ENCODE data around the gene ASTN2. TPM values are rescaled to one million over a fixed set of nuclear protein-coding genes. Genes with fewer than 3 reads are reported as not detected.

ASTN2 gene
- total RNA-seq, 1 donor from 2014 or later: 4.2 TPM

- intact Hi-C loops (cut with micrococcal nuclease): no loop called here
Measured at GRCh38 chr9:116547729-116548426, 867.0 kb downstream of the ASTN2 start.

GRCh38 chr9:116546711-116547581, 867.9 kb downstream of the ASTN2 start:
- intact Hi-C loops (cut with micrococcal nuclease): no loop called here

GRCh38 chr9:116544896-116545295, 870.0 kb downstream of the ASTN2 start:
- intact Hi-C loops (cut with micrococcal nuclease): no loop called here

GRCh38 chr9:116543731-116544400, 871.0 kb downstream of the ASTN2 start:
- intact Hi-C loops (cut with micrococcal nuclease): no loop called here

- intact Hi-C loops (cut with micrococcal nuclease): no loop called here
Measured at GRCh38 chr9:116541402-116541801, 873.5 kb downstream of the ASTN2 start.

- intact Hi-C loops (cut with micrococcal nuclease): no loop called here
Measured at GRCh38 chr9:116539549-116539948, 875.3 kb downstream of the ASTN2 start.

GRCh38 chr9:116525611-116526010, 889.2 kb downstream of the ASTN2 start:
- intact Hi-C loops (cut with micrococcal nuclease): no loop called here

GRCh38 chr9:116524778-116525470, 889.9 kb downstream of the ASTN2 start:
- intact Hi-C loops (cut with micrococcal nuclease): no loop called here

- intact Hi-C loops (cut with micrococcal nuclease): no loop called here
Measured at GRCh38 chr9:116520218-116520617, 894.6 kb downstream of the ASTN2 start.

- intact Hi-C loops (cut with micrococcal nuclease): no loop called here
Measured at GRCh38 chr9:116516456-116516855, 898.4 kb downstream of the ASTN2 start.

GRCh38 chr9:116515541-116515940, 899.3 kb downstream of the ASTN2 start:
- intact Hi-C loops (cut with micrococcal nuclease): no loop called here

GRCh38 chr9:116506685-116507084, 908.2 kb downstream of the ASTN2 start:
- intact Hi-C loops (cut with micrococcal nuclease): no loop called here

- intact Hi-C loops (cut with micrococcal nuclease): no loop called here
Measured at GRCh38 chr9:116504893-116505480, 909.9 kb downstream of the ASTN2 start.

- intact Hi-C loops (cut with micrococcal nuclease): no loop called here
Measured at GRCh38 chr9:116504081-116504480, 910.8 kb downstream of the ASTN2 start.

- intact Hi-C loops (cut with micrococcal nuclease): no loop called here
Measured at GRCh38 chr9:116502746-116503145, 912.1 kb downstream of the ASTN2 start.

GRCh38 chr9:116501871-116502270, 913.0 kb downstream of the ASTN2 start:
- intact Hi-C loops (cut with micrococcal nuclease): no loop called here

- intact Hi-C loops (cut with micrococcal nuclease): no loop called here
Measured at GRCh38 chr9:116499986-116500871, 914.6 kb downstream of the ASTN2 start.

GRCh38 chr9:116499434-116499833, 915.4 kb downstream of the ASTN2 start:
- intact Hi-C loops (cut with micrococcal nuclease): no loop called here

- intact Hi-C loops (cut with micrococcal nuclease): no loop called here
Measured at GRCh38 chr9:116497095-116497890, 917.6 kb downstream of the ASTN2 start.
